ENCODE data around the gene SIPA1L2.

DNA sequence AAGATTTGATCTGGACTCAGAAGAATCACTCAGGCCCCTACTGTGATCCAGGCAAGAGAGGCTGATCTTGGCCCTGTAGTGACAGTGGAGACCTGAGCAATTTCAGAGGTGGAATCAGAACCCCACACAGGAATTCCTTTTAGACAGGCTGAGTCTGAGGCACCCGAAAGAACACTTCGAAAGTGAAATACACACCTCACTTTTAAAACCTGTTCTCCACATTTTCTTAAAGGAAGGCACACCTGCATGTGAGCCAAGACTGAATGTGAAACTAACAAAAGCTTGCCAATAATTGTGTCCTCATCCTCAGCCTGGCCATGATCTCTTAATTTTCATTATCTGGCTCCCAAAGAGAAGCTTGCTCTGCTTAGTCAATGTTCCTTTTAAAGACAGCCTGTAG is 32.2 kb downstream of the SIPA1L2 start:
- TF ChIP-seq EZH2phosphoT487 (IDR thresholded peaks at IDR 0.05; ENCODE audit: insufficient read depth, low read depth) (no peak), EZH2 (IDR thresholded peaks at IDR 0.05; ENCODE audit: insufficient read depth, poor library complexity, severe bottlenecking) (no peak)

Data from GM23248 (cell line).